ENCODE measurements around the gene LGMN. TPM values are rescaled to one million over a fixed set of nuclear protein-coding genes. Genes with fewer than 3 reads are reported as not detected.
"Not testable (repeated sequence)": the region's sequence is repeated elsewhere in the genome, so short reads cannot be mapped to it uniquely, and the experiment has no call there.

Gene LGMN
- total RNA-seq, 4 donors from 2014 or later: 26.5 to 103 (median 57.2) TPM

GRCh38 chr14:92753250-92753649 lies 4.8 kb upstream of the LGMN start:
- intact Hi-C loops (cut with DNase I; ENCODE audit: low total_unique reads): no loop called here
- Histone ChIP-seq H3K4me3 (no peak overlapping the region), H3K9me3 (no peaks in the 10 kb centered on the region), H3K27ac (no peak overlapping the region), H3K36me3 (no peaks in the 10 kb centered on the region), H3K4me1 (peaks cover 0 to 6% (median 0%) of the 10 kb centered on the region in 4 donors), H3K27me3 (no peaks in the 10 kb centered on the region)
- TF ChIP-seq POLR2AphosphoS5 (IDR thresholded peaks at IDR 0.05) (no peak), EP300 (IDR thresholded peaks at IDR 0.05; ENCODE audit: low read depth) (no peak), POLR2A (IDR thresholded peaks at IDR 0.05) (no peak)
- TF ChIP-seq, protein P1, sequence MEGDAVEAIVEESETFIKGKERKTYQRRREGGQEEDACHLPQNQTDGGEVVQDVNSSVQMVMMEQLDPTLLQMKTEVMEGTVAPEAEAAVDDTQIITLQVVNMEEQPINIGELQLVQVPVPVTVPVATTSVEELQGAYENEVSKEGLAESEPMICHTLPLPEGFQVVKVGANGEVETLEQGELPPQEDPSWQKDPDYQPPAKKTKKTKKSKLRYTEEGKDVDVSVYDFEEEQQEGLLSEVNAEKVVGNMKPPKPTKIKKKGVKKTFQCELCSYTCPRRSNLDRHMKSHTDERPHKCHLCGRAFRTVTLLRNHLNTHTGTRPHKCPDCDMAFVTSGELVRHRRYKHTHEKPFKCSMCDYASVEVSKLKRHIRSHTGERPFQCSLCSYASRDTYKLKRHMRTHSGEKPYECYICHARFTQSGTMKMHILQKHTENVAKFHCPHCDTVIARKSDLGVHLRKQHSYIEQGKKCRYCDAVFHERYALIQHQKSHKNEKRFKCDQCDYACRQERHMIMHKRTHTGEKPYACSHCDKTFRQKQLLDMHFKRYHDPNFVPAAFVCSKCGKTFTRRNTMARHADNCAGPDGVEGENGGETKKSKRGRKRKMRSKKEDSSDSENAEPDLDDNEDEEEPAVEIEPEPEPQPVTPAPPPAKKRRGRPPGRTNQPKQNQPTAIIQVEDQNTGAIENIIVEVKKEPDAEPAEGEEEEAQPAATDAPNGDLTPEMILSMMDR (IDR thresholded peaks at IDR 0.05): no peak
- DNase-seq: no peak
- in situ Hi-C loops (cut with MboI; ENCODE audit: low pct_ligation_motif_present in 1 of 4, low pct_unique_long_range_greater_than_20kb in 1 of 4, low sequenced_read_pairs in 3 of 4): no loop called here
- WGBS, 2 donors (ENCODE audit: low coverage in 1 of 2): 66 to 72% methylated on average over 2 to 5 of the region's 5 CpGs

- no peaks in the 10 kb centered on the region for H3K9me3 ChIP-seq
- H3K27me3 ChIP-seq: no peaks in the 10 kb centered on the region
- intact Hi-C loops (cut with DNase I; ENCODE audit: low total_unique reads) (no loop called here), in situ Hi-C loops (cut with MboI; ENCODE audit: low pct_ligation_motif_present in 1 of 4, low pct_unique_long_range_greater_than_20kb in 1 of 4, low sequenced_read_pairs in 3 of 4) (no loop called here)
- no peak overlapping the region for H3K27ac ChIP-seq
- TF ChIP-seq EP300 (IDR thresholded peaks at IDR 0.05; ENCODE audit: low read depth): no peak
- TF ChIP-seq, protein P1 (IDR thresholded peaks at IDR 0.05): no peak
- no peak for TF ChIP-seq POLR2AphosphoS5 (IDR thresholded peaks at IDR 0.05)
- no peak for TF ChIP-seq POLR2A (IDR thresholded peaks at IDR 0.05)
- no peak overlapping the region for H3K4me3 ChIP-seq
- DNase-seq: no peak
- 77% methylated on average over 4 of the region's 4 CpGs; no CpG with 5 or more reads in 1 of the 2 donors for WGBS, 2 donors (ENCODE audit: low coverage in 1 of 2)
- no peaks in the 10 kb centered on the region for H3K36me3 ChIP-seq
- H3K4me1 ChIP-seq: peaks cover 0 to 14% (median 9%) of the 10 kb centered on the region in 4 donors
These were observed 3.4 kb upstream of the LGMN start for GRCh38 chr14:92751819-92752218.

GRCh38 chr14:92750994-92751400 lies 2.6 kb upstream of the LGMN start:
- no peaks in the 10 kb centered on the region for H3K9me3 ChIP-seq
- peaks cover 0 to 20% (median 11%) of the 10 kb centered on the region in 4 donors for H3K4me1 ChIP-seq
- H3K27ac ChIP-seq: no peak overlapping the region
- DNase-seq: no peak
- no peak for TF ChIP-seq EP300 (IDR thresholded peaks at IDR 0.05; ENCODE audit: low read depth)
- TF ChIP-seq, protein P1 (IDR thresholded peaks at IDR 0.05): no peak
- no peak for TF ChIP-seq POLR2A (IDR thresholded peaks at IDR 0.05)
- TF ChIP-seq POLR2AphosphoS5 (IDR thresholded peaks at IDR 0.05): no peak
- H3K4me3 ChIP-seq: peak overlapping the region in 1 of 4 donors; percentile 10
- H3K36me3 ChIP-seq: no peaks in the 10 kb centered on the region
- intact Hi-C loops (cut with DNase I; ENCODE audit: low total_unique reads): no loop called here
- 60 to 76% methylated on average over 1 to 5 of the region's 5 CpGs for WGBS, 2 donors (ENCODE audit: low coverage in 1 of 2)
- H3K27me3 ChIP-seq: no peaks in the 10 kb centered on the region
- in situ Hi-C loops (cut with MboI; ENCODE audit: low pct_ligation_motif_present in 1 of 4, low pct_unique_long_range_greater_than_20kb in 1 of 4, low sequenced_read_pairs in 3 of 4): no loop called here

- H3K27ac ChIP-seq; H3K27me3 ChIP-seq; in situ Hi-C loops (cut with MboI; ENCODE audit: low pct_ligation_motif_present in 1 of 4, low pct_unique_long_range_greater_than_20kb in 1 of 4, low sequenced_read_pairs in 3 of 4); intact Hi-C loops (cut with DNase I; ENCODE audit: low total_unique reads); H3K9me3 ChIP-seq; H3K36me3 ChIP-seq: not testable (repeated sequence)
- TF ChIP-seq POLR2A (IDR thresholded peaks at IDR 0.05): peak; percentile 43
- peak; percentile 26 for DNase-seq
- 80% methylated on average over 2 to 10 of the region's 10 CpGs for WGBS, 2 donors (ENCODE audit: low coverage in 1 of 2)
- peak overlapping the region in 1 of 4 donors; percentile 10 for H3K4me3 ChIP-seq
- peaks cover 0 to 20% (median 11%) of the 10 kb centered on the region in 4 donors for H3K4me1 ChIP-seq
These were observed 1.8 kb upstream of the LGMN start for GRCh38 chr14:92750222-92750728.
